ENCODE data around the gene NOD2.

DNA sequence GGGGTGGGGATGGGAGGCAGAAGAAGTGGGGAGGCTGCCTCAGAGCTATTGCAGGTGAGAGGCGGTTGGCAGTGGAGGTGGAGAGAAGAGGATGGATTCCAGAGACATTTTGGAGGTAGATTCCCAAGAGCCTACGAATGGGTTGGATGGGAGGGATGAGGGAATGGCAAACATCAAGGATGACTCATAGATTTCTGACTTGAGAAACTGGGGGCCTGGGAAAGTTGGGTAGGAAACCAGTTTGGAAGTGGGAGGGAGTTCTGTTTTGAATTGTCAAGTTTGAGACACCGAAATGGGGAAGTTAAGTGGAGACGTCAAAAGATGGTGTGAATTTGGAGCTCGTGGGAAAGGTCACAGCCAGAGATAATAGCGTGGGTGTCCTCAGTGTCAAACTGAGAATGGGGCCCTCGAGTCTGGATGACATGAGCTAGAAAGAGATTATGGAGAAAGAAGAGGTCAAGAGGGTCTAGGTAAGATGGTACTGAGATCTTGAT lies 42.3 kb downstream of the NOD2 start:
- TF ChIP-seq YY1 (IDR thresholded peaks at IDR 0.05; ENCODE audit: insufficient read depth, insufficient read length): no peak
- no peak for TF ChIP-seq ZNF274 (IDR thresholded peaks at IDR 0.05; ENCODE audit: low read depth, low read length)
- no peak for TF ChIP-seq SUZ12 (IDR thresholded peaks at IDR 0.05; ENCODE audit: extremely low read depth, insufficient read depth, insufficient read length)
